Liver (tissue), 9 donors: ENCODE results near the gene PSMB7. TPM values are rescaled to one million over a fixed set of nuclear protein-coding genes. Genes with fewer than 3 reads are reported as not detected.

Experiments
- DNase-seq: peaks from one replicate; pipeline ENCODE4 v3.0.0-alpha.2; 2017; ENCODE audit warnings: low spot score
- H3K27ac ChIP-seq, 2 donors: one replicate each; pipeline ENCODE4 v1.7.0; 2013; ENCODE audit warnings: inconsistent platforms in 2 of 2, low read length in 2 of 2, control low read depth in 1 of 2, low read depth in 1 of 2, mild to moderate bottlenecking in 1 of 2
- H3K27me3 ChIP-seq, 4 donors: one replicate each; pipeline versions ENCODE4 v1.6.1 to v1.7.0; 2013; ENCODE audit warnings: low read length in 3 of 4, inconsistent platforms in 1 of 4, mild to moderate bottlenecking in 1 of 4, moderate library complexity in 1 of 4; ENCODE audit not compliant: control insufficient read depth in 4 of 4, insufficient read depth in 4 of 4
- H3K36me3 ChIP-seq, 4 donors: one replicate each; pipeline versions ENCODE4 v1.6.1 to v1.7.0; 2013; ENCODE audit warnings: low read length in 3 of 4, mild to moderate bottlenecking in 3 of 4, low read depth in 1 of 4, moderate library complexity in 1 of 4; ENCODE audit not compliant: control insufficient read depth in 4 of 4, insufficient read depth in 3 of 4
- H3K4me1 ChIP-seq, 4 donors: one replicate each; pipeline versions ENCODE4 v1.6.1 to v1.7.0; 2013; ENCODE audit warnings: low read length in 3 of 4, mild to moderate bottlenecking in 3 of 4, moderate library complexity in 1 of 4; ENCODE audit not compliant: control insufficient read depth in 4 of 4, insufficient read depth in 4 of 4
- H3K4me3 ChIP-seq, 3 donors: one replicate each; pipeline versions ENCODE4 v1.6.1 to v1.7.0; 2013; ENCODE audit warnings: low read length in 3 of 3, control low read depth in 1 of 3, low read depth in 1 of 3, mild to moderate bottlenecking in 1 of 3
- H3K9ac ChIP-seq, 2 donors: one replicate each; pipeline ENCODE4 v1.7.0; 2013; ENCODE audit warnings: low read length in 2 of 2, mild to moderate bottlenecking in 2 of 2, moderate library complexity in 2 of 2, control low read depth in 1 of 2, low read depth in 1 of 2
- H3K9me3 ChIP-seq, 4 donors: one replicate each; pipeline versions ENCODE4 v1.6.1 to v1.7.0; 2013; ENCODE audit warnings: low read length in 3 of 4; ENCODE audit not compliant: control insufficient read depth in 4 of 4
- EGR1 ChIP-seq, 2 donors: IDR thresholded peaks; 2 replicates each; pipeline ENCODE4 v1.6.1; 2016 to 2018; ENCODE audit warnings: antibody characterized with exemption in 2 of 2, low read depth in 2 of 2
- FOXA1 ChIP-seq: IDR thresholded peaks from 2 replicates; pipeline ENCODE4 v1.6.1; 2016; ENCODE audit warnings: antibody characterized with exemption
- FOXA2 ChIP-seq: IDR thresholded peaks from 2 replicates; pipeline ENCODE4 v1.6.1; 2016; ENCODE audit warnings: antibody characterized with exemption
- GABPA ChIP-seq, 2 donors: IDR thresholded peaks in 1 of 2; conservative IDR thresholded peaks in 1 of 2; 2 replicates each; pipeline ENCODE4 v1.6.1; 2016; ENCODE audit warnings: antibody characterized with exemption in 2 of 2, mild to moderate bottlenecking in 1 of 2, moderate library complexity in 1 of 2
- HNF4A ChIP-seq, 2 donors: conservative IDR thresholded peaks; 2 replicates each; pipeline ENCODE4 v1.6.1; 2016; ENCODE audit warnings: antibody characterized with exemption in 2 of 2, mild to moderate bottlenecking in 2 of 2
- HNF4G ChIP-seq: IDR thresholded peaks from 2 replicates; pipeline ENCODE4 v1.6.1; 2016; ENCODE audit warnings: antibody characterized with exemption
- JUND ChIP-seq, 2 donors: IDR thresholded peaks; 2 replicates each; pipeline ENCODE4 v1.6.1; 2016; ENCODE audit warnings: antibody characterized with exemption in 2 of 2
- NR2F2 ChIP-seq: IDR thresholded peaks from 2 replicates; pipeline ENCODE4 v1.6.1; 2016; ENCODE audit warnings: antibody characterized with exemption
- RAD21 ChIP-seq, 2 donors: IDR thresholded peaks; 2 replicates each; pipeline ENCODE4 v1.6.1; 2016; ENCODE audit warnings: antibody characterized with exemption in 2 of 2, mild to moderate bottlenecking in 2 of 2
- RXRA ChIP-seq, 2 donors: IDR thresholded peaks; 2 replicates each; pipeline ENCODE4 v1.6.1; 2017 to 2018; ENCODE audit warnings: antibody characterized with exemption in 2 of 2, mild to moderate bottlenecking in 1 of 2
- SP1 ChIP-seq: IDR thresholded peaks from 2 replicates; pipeline ENCODE4 v1.6.1; 2018; ENCODE audit warnings: antibody characterized with exemption, mild to moderate bottlenecking
- TAF1 ChIP-seq: conservative IDR thresholded peaks from 2 replicates; pipeline ENCODE4 v1.6.1; 2016; ENCODE audit warnings: antibody characterized with exemption, mild to moderate bottlenecking
- YY1 ChIP-seq: IDR thresholded peaks from 2 replicates; pipeline ENCODE4 v1.6.1; 2016; ENCODE audit warnings: antibody characterized with exemption, mild to moderate bottlenecking
- WGBS: extraction: QIAGEN DNeasy Blood & Tissue Kit; methylation state at CpG from one replicate; pipeline ENCODE4 v1.1.7; 2013; 5-methylcytosine and 5-hydroxymethylcytosine counted together
- polyA plus RNA-seq, 2 donors: library from polyadenylated mRNA; stranded (reverse) in 1 of 2; unstranded in 1 of 2; fragments of 200-250 nt in 1 of 2; fragments of >200 nt in 1 of 2; fragmentation: Nextera tagmentation in 1 of 2; extraction: Ambion mirVana in 1 of 2; gene quantifications; one replicate each; pipeline versions ENCODE4 v1.2.1 to v1.2.3, GENCODE V29; 2013 to 2015
- total RNA-seq, 2 donors: library from RNA; depleted of rRNA; stranded (reverse); fragments of >200 nt; gene quantifications; one replicate each; pipeline ENCODE4 v1.2.3, GENCODE V29; 2014
- TF ChIP-seq, protein P1 (sequence below): IDR thresholded peaks from 2 replicates; pipeline ENCODE4 v1.6.1; 2016; ENCODE audit warnings: antibody characterized with exemption
- TF ChIP-seq, protein P2 (sequence below): IDR thresholded peaks from 2 replicates; pipeline ENCODE4 v1.6.1; 2016; ENCODE audit warnings: antibody characterized with exemption
- TF ChIP-seq, protein P3 (sequence below): IDR thresholded peaks from 2 replicates; pipeline ENCODE4 v1.6.1; 2016; ENCODE audit warnings: antibody characterized with exemption
- TF ChIP-seq, protein P4 (sequence below): fragments of 150-350 bp; IDR thresholded peaks from 2 replicates; pipeline ENCODE4 v1.5.1; 2017; ENCODE audit warnings: improper control_type of control experiment, low read depth, low read length; ENCODE audit not compliant: missing input control
- TF ChIP-seq, protein P5 (sequence below): IDR thresholded peaks from 2 replicates; pipeline ENCODE4 v1.6.1; 2016; ENCODE audit warnings: antibody characterized with exemption, mild to moderate bottlenecking
- donor health status: healthy.
- donor health status: healthy.
- donor health status: healthy.
- donor health status: healthy.
- donor health status: healthy.

PSMB7 gene
- total and polyA plus RNA-seq, 4 donors = 90.9 to 183 (median 134) TPM

DNA sequence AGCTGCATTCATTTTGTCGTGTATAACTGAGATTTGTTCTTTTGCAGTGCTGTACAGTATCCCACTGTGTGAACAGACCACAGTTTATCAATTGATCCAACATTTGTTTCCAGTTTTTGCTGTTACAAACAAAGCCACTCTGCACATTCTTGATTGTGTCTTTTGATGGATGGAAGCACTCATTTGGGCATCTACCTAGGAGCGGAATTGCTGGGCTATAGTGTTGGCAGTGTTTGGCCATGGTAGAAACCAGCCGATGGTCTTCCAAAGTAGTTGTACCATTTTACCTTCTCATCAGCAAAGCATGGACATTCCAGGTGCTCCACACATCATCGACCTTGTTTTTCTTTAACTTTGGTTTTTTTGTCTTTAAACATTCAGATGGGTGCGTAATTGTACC lies 77.7 kb downstream of the PSMB7 start:
- no peaks in the 10 kb centered on the region for H3K27me3 ChIP-seq
- peaks cover 11 to 77% (median 37%) of the 10 kb centered on the region in 4 donors for H3K36me3 ChIP-seq
- H3K9ac ChIP-seq = no peak overlapping the region
- H3K27ac ChIP-seq = no peak overlapping the region
- no peak for DNase-seq
- H3K4me3 ChIP-seq = no peak overlapping the region
- TF ChIP-seq, protein P1, sequence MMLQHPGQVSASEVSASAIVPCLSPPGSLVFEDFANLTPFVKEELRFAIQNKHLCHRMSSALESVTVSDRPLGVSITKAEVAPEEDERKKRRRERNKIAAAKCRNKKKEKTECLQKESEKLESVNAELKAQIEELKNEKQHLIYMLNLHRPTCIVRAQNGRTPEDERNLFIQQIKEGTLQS = no peak
- TF ChIP-seq EGR1 (IDR thresholded peaks at IDR 0.05; ENCODE audit: low read depth in 2 of 2) (no peak), FOXA1 (no peak), HNF4G (no peak), NR2F2 (no peak), HNF4A (conservative IDR thresholded peaks at IDR 0.05) (no peak), RXRA (IDR thresholded peaks at IDR 0.05) (no peak)
- TF ChIP-seq, protein P2, sequence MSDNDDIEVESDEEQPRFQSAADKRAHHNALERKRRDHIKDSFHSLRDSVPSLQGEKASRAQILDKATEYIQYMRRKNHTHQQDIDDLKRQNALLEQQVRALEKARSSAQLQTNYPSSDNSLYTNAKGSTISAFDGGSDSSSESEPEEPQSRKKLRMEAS = no peak
- over 99% methylated on average over 5 of the region's 5 CpGs for WGBS
- H3K4me1 ChIP-seq = no peaks in the 10 kb centered on the region
- H3K9me3 ChIP-seq = peaks cover 0 to 6% (median 4%) of the 10 kb centered on the region in 4 donors

DNA sequence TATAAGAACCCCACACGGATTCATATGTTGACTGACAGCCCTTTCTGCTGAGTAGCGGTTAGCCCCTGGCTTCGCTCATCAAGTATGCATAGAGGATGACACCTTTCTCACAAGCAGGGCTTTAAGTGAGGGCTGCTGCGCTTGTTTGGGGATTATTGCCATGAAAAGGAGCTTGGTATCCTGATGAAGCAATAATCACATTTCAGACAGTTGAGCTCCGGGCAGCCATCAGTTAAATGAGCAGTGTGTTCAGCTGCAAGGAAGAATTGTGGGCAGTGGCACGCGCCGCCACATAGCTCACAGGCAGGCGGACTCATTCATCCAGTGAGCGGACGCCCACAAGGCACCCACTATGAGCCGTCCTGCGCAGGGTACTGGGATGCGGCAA lies 79.9 kb downstream of the PSMB7 start:
- no peaks in the 10 kb centered on the region for H3K27me3 ChIP-seq
- no peaks in the 10 kb centered on the region for H3K4me1 ChIP-seq
- 90% methylated on average over 14 of the region's 14 CpGs for WGBS
- TF ChIP-seq TAF1 = no peak
- TF ChIP-seq RXRA (IDR thresholded peaks at IDR 0.05) = no peak
- H3K36me3 ChIP-seq = peaks cover 8 to 75% (median 38%) of the 10 kb centered on the region in 4 donors
- H3K4me3 ChIP-seq = no peak overlapping the region
- no peak overlapping the region for H3K27ac ChIP-seq
- H3K9me3 ChIP-seq = peaks cover 0 to 6% (median 4%) of the 10 kb centered on the region in 4 donors
- no peak for DNase-seq
- no peak overlapping the region for H3K9ac ChIP-seq

DNA sequence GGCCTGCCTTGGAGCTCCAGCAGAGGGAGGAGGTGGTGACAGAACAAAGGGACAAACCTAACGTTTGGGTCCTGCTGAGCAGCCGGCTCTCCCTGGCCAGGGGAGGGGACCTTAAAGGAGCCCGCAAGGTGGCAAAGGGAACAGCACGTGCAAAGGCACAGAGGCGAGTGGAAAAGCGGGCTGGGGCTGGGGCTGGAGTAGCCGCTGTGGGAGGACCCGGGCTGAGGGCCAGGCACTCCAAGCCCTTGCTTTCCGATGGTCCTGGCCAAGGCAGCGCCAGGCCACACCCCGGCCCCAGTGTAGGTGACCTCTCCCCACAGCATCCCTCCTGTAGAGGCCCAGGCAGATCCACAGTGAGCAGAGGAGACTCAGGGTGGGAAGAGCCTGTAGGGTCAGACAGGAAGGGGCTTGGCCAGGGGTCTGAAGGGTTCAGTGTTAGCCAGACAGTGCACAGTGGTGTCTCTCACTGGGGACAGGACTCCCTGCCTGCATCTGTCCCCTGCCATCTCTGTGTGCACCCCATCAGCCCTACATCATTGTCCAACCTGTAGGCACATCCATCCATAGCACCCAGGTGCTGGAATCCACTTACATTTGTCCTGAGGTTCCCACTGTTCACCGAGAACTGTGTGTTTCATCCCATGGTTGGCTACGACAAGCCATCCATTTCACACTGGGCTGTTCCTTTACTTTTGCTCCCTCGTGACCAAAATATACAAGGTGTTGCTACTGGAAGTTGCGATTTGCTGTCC lies 80.5 kb downstream of the PSMB7 start:
- peaks cover 8 to 76% (median 38%) of the 10 kb centered on the region in 4 donors for H3K36me3 ChIP-seq

More for the DNA sequence above, 80.5 kb downstream of the PSMB7 start:
- H3K9ac ChIP-seq = no peak overlapping the region
- no peak overlapping the region for H3K27ac ChIP-seq
- no peaks in the 10 kb centered on the region for H3K4me1 ChIP-seq
- WGBS = 92% methylated on average over 15 of the region's 15 CpGs
- DNase-seq = no peak
- no peaks in the 10 kb centered on the region for H3K27me3 ChIP-seq
- H3K4me3 ChIP-seq = no peak overlapping the region
- H3K9me3 ChIP-seq = peaks cover 0 to 6% (median 4%) of the 10 kb centered on the region in 4 donors
- TF ChIP-seq YY1 (no peak), RAD21 (IDR thresholded peaks at IDR 0.05) (no peak), FOXA1 (no peak), HNF4A (conservative IDR thresholded peaks at IDR 0.05) (no peak), EGR1 (IDR thresholded peaks at IDR 0.05; ENCODE audit: low read depth in 2 of 2) (no peak), TAF1 (no peak), NR2F2 (no peak), FOXA2 (no peak), RXRA (IDR thresholded peaks at IDR 0.05) (no peak), JUND (IDR thresholded peaks at IDR 0.05) (no peak), GABPA (IDR thresholded peaks at IDR 0.05 in 1 of 2, conservative IDR thresholded peaks at IDR 0.05 in 1 of 2) (no peak), SP1 (no peak), HNF4G (no peak)
- TF ChIP-seq, protein P3, sequence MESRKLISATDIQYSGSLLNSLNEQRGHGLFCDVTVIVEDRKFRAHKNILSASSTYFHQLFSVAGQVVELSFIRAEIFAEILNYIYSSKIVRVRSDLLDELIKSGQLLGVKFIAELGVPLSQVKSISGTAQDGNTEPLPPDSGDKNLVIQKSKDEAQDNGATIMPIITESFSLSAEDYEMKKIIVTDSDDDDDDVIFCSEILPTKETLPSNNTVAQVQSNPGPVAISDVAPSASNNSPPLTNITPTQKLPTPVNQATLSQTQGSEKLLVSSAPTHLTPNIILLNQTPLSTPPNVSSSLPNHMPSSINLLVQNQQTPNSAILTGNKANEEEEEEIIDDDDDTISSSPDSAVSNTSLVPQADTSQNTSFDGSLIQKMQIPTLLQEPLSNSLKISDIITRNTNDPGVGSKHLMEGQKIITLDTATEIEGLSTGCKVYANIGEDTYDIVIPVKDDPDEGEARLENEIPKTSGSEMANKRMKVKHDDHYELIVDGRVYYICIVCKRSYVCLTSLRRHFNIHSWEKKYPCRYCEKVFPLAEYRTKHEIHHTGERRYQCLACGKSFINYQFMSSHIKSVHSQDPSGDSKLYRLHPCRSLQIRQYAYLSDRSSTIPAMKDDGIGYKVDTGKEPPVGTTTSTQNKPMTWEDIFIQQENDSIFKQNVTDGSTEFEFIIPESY = no peak
- TF ChIP-seq, protein P4, sequence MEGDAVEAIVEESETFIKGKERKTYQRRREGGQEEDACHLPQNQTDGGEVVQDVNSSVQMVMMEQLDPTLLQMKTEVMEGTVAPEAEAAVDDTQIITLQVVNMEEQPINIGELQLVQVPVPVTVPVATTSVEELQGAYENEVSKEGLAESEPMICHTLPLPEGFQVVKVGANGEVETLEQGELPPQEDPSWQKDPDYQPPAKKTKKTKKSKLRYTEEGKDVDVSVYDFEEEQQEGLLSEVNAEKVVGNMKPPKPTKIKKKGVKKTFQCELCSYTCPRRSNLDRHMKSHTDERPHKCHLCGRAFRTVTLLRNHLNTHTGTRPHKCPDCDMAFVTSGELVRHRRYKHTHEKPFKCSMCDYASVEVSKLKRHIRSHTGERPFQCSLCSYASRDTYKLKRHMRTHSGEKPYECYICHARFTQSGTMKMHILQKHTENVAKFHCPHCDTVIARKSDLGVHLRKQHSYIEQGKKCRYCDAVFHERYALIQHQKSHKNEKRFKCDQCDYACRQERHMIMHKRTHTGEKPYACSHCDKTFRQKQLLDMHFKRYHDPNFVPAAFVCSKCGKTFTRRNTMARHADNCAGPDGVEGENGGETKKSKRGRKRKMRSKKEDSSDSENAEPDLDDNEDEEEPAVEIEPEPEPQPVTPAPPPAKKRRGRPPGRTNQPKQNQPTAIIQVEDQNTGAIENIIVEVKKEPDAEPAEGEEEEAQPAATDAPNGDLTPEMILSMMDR = no peak
- TF ChIP-seq, protein P5, sequence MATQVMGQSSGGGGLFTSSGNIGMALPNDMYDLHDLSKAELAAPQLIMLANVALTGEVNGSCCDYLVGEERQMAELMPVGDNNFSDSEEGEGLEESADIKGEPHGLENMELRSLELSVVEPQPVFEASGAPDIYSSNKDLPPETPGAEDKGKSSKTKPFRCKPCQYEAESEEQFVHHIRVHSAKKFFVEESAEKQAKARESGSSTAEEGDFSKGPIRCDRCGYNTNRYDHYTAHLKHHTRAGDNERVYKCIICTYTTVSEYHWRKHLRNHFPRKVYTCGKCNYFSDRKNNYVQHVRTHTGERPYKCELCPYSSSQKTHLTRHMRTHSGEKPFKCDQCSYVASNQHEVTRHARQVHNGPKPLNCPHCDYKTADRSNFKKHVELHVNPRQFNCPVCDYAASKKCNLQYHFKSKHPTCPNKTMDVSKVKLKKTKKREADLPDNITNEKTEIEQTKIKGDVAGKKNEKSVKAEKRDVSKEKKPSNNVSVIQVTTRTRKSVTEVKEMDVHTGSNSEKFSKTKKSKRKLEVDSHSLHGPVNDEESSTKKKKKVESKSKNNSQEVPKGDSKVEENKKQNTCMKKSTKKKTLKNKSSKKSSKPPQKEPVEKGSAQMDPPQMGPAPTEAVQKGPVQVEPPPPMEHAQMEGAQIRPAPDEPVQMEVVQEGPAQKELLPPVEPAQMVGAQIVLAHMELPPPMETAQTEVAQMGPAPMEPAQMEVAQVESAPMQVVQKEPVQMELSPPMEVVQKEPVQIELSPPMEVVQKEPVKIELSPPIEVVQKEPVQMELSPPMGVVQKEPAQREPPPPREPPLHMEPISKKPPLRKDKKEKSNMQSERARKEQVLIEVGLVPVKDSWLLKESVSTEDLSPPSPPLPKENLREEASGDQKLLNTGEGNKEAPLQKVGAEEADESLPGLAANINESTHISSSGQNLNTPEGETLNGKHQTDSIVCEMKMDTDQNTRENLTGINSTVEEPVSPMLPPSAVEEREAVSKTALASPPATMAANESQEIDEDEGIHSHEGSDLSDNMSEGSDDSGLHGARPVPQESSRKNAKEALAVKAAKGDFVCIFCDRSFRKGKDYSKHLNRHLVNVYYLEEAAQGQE = no peak
- TF ChIP-seq, protein P2 = no peak
- TF ChIP-seq, protein P1 = no peak
